Fibroblast of lung (primary cell): ENCODE data around the gene SLC25A43. TPM values are rescaled to one million over a fixed set of nuclear protein-coding genes. Genes with fewer than 3 reads are reported as not detected.

Experiments used
- DNase-seq, 2 donors: peaks; one replicate each; pipeline versions ENCODE4 v3.0.0 to v3.0.0-alpha.2; 2010; ENCODE audit warnings: low read depth in 2 of 2
- H2AFZ ChIP-seq: 2 replicates; pipeline ENCODE4 v1.5.1; 2012; ENCODE audit warnings: low read length, control low read depth, inconsistent platforms
- H3K27ac ChIP-seq: 2 replicates; pipeline ENCODE4 v1.5.1; 2011; ENCODE audit warnings: low read length, control low read depth; ENCODE audit not compliant: insufficient read depth
- H3K27me3 ChIP-seq: 2 replicates; pipeline ENCODE4 v1.5.1; 2011; ENCODE audit warnings: mild to moderate bottlenecking, low read length; ENCODE audit not compliant: control insufficient read depth, insufficient read depth
- H3K36me3 ChIP-seq: 2 replicates; pipeline ENCODE4 v1.5.1; 2011; ENCODE audit warnings: low read length; ENCODE audit not compliant: control insufficient read depth, insufficient read depth
- H3K4me1 ChIP-seq: 2 replicates; pipeline ENCODE4 v1.5.1; 2011; ENCODE audit warnings: low read length; ENCODE audit not compliant: control insufficient read depth, insufficient read depth; ENCODE audit errors: extremely low read depth
- H3K4me2 ChIP-seq: 2 replicates; pipeline ENCODE4 v1.5.1; 2011; ENCODE audit warnings: low read length, control low read depth; ENCODE audit not compliant: insufficient read depth; ENCODE audit errors: extremely low read depth
- H3K4me3 ChIP-seq, 4 experiments: fragments of 200-600 bp in 1 of 4; sonication (generic) in 1 of 4; replicated peaks in 1 of 4; 2 replicates each; pipeline ENCODE4 v1.5.1; 2011 to 2016; ENCODE audit warnings: low read length in 4 of 4, low read depth in 3 of 4, mild to moderate bottlenecking in 3 of 4, control low read depth in 2 of 4, inconsistent platforms in 1 of 4, mixed read lengths in 1 of 4; ENCODE audit not compliant: insufficient read depth in 1 of 4; ENCODE audit errors: control extremely low read depth in 1 of 4
- H3K79me2 ChIP-seq: 2 replicates; pipeline ENCODE4 v1.5.1; 2012; ENCODE audit warnings: mild to moderate bottlenecking, low read length, inconsistent platforms; ENCODE audit not compliant: control insufficient read depth, insufficient read depth
- H3K9ac ChIP-seq: 2 replicates; pipeline ENCODE4 v1.5.1; 2011; ENCODE audit warnings: mild to moderate bottlenecking, low read length, control low read depth; ENCODE audit not compliant: insufficient read depth
- H3K9me3 ChIP-seq: 2 replicates; pipeline ENCODE4 v1.5.1; 2012; ENCODE audit warnings: low read depth, low read length; ENCODE audit not compliant: control insufficient read depth, insufficient read depth
- H4K20me1 ChIP-seq: 2 replicates; pipeline ENCODE4 v1.5.1; 2011; ENCODE audit warnings: low read length; ENCODE audit not compliant: control insufficient read depth, insufficient read depth; ENCODE audit errors: extremely low read depth
- CTCF ChIP-seq, 2 donors: IDR thresholded peaks in 1 of 2; conservative IDR thresholded peaks in 1 of 2; 1 replicate in 1 of 2; 2 replicates in 1 of 2; pipeline ENCODE4 v1.5.1; 2011 to 2012; ENCODE audit warnings: low read length in 2 of 2, control low read depth in 1 of 2, inconsistent platforms in 1 of 2, low read depth in 1 of 2, mild to moderate bottlenecking in 1 of 2
- EZH2 ChIP-seq: IDR thresholded peaks from 2 replicates; pipeline ENCODE4 v1.5.1; 2012; ENCODE audit warnings: low read length, control low read depth, mild to moderate bottlenecking; ENCODE audit errors: missing control alignments
- polyA plus RNA-seq, 2 donors: library from polyadenylated mRNA; depleted of rRNA in 1 of 2; stranded (reverse) in 1 of 2; unstranded in 1 of 2; fragments of >200 nt; gene quantifications; 2 replicates each; pipeline ENCODE4 v1.2.1, GENCODE V29; 2011 to 2012; ENCODE audit warnings: missing spikeins in 1 of 2
- total RNA-seq: library from RNA; depleted of rRNA; stranded (reverse); fragments of >200 nt; gene quantifications from 2 replicates; pipeline ENCODE4 v1.2.1, GENCODE V29; 2014

Gene SLC25A43
- total and polyA plus RNA-seq, 2 donors (not counting 1 experiment from before 2014, with no cell fraction given), result 31.0 to 31.6 TPM

DNA sequence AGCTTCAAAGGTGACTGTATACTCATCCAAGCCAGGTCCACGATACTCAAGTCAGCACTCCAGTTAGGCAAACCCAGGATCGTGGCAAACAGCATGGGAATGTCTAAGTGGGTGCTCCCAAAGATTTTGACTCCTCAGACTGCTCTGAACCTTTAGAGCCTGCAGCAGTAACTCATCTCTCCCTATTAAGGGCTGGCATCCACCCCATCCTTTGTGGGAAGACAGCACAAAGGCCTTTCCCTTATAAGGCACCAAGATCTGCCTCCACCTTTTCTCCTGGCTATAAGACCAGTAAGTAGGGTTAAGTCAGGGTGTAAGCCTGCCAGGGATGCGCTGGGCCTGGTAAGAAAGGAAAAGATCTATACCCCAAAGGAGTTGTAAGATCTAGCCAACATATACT lies 23.6 kb upstream of the SLC25A43 start:
- H3K27me3 ChIP-seq, result no peaks in the 10 kb centered on the region
- no peaks in the 10 kb centered on the region for H3K9me3 ChIP-seq
- no peaks in the 10 kb centered on the region for H3K79me2 ChIP-seq
- H4K20me1 ChIP-seq, result no peaks in the 10 kb centered on the region
- no peaks in the 10 kb centered on the region for H3K36me3 ChIP-seq
- no peak overlapping the region for H2AFZ ChIP-seq
- no peak overlapping the region for H3K4me3 ChIP-seq
- DNase-seq, result peak in 1 of 2 donors; percentile 44
- H3K4me1 ChIP-seq, result no peaks in the 10 kb centered on the region
- no peak overlapping the region for H3K9ac ChIP-seq
- TF ChIP-seq EZH2 (no peak), CTCF (conservative IDR thresholded peaks at IDR 0.05 in 1 of 2, IDR thresholded peaks at IDR 0.05 in 1 of 2; ENCODE audit: low read depth in 1 of 2, low read length in 2 of 2) (no peak)
- no peak overlapping the region for H3K27ac ChIP-seq
- H3K4me2 ChIP-seq, result no peak overlapping the region

DNA sequence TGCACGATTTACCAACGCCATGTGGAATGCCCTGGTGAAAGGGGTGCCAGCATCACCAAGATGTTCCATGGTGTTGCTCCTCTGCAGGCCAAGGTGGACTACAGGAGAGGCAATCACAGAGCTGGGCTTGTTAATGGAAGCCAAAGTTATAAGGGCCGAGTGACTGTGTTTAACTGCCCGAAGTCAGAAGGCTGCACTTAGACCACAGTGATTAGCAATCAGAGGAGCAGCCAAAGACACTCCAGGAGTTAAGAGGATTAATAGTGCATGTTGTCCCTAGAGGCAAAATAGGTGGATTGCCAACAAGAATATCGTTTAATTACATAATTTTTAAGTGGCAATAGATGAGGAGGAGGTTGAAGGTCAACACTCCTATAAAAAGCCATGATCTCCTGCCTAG lies 22.8 kb upstream of the SLC25A43 start:
- Histone ChIP-seq H4K20me1 (no peaks in the 10 kb centered on the region), H3K9me3 (no peaks in the 10 kb centered on the region), H3K36me3 (no peaks in the 10 kb centered on the region), H3K9ac (no peak overlapping the region), H3K27ac (no peak overlapping the region), H3K4me1 (no peaks in the 10 kb centered on the region), H3K79me2 (no peaks in the 10 kb centered on the region), H3K4me2 (no peak overlapping the region), H2AFZ (no peak overlapping the region), H3K4me3 (no peak overlapping the region), H3K27me3 (no peaks in the 10 kb centered on the region)
- no peak for DNase-seq
- TF ChIP-seq CTCF (conservative IDR thresholded peaks at IDR 0.05 in 1 of 2, IDR thresholded peaks at IDR 0.05 in 1 of 2; ENCODE audit: low read depth in 1 of 2, low read length in 2 of 2), result no peak
- TF ChIP-seq EZH2, result no peak

DNA sequence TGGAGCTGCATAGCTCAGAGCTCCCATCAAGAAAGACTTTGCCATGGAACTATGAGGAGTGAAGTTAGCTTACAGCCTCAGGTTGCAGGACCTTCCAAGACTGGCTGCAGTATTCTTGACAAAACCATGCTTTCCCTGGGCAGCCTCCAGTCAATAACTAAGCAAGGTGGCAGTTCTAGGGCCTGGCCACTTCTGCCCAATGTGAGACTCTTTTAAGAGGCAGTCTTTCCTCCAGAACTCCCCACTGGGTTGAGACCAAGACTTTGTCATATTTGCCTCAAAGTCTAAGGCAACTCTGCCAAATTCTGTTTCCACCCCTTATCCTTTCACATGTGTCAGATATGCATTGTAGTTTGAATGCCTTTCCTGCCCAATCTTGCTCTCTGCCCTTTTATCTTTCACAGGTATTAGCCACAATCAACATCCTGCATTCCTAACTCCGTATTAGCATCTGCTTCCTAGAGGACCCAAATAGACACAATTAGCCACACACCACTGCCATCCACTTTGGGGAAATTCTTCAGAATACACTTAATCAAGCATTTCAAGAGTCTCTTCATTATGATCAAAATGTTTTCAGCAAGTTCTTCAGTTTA lies 17.7 kb upstream of the SLC25A43 start:
- Histone ChIP-seq H3K27ac (no peak overlapping the region), H3K4me3 (no peak overlapping the region), H2AFZ (no peak overlapping the region), H3K27me3 (no peaks in the 10 kb centered on the region), H3K4me1 (no peaks in the 10 kb centered on the region), H3K9me3 (no peaks in the 10 kb centered on the region), H3K36me3 (no peaks in the 10 kb centered on the region), H3K4me2 (no peak overlapping the region), H3K79me2 (no peaks in the 10 kb centered on the region), H3K9ac (no peak overlapping the region), H4K20me1 (no peaks in the 10 kb centered on the region)
- DNase-seq, result no peak
- no peak for TF ChIP-seq CTCF (conservative IDR thresholded peaks at IDR 0.05 in 1 of 2, IDR thresholded peaks at IDR 0.05 in 1 of 2; ENCODE audit: low read depth in 1 of 2, low read length in 2 of 2)
- no peak for TF ChIP-seq EZH2
